GM19035 (cell line): ENCODE data around the gene NOG.

Experiments used
- ATAC-seq: cut with Tn5 transposase; IDR thresholded peaks from one replicate; pipeline ENCODE4 v1.9.1; 2021; ENCODE audit not compliant: unreplicated experiment

Gene NOG

GRCh38 chr17:56596691-56597494 lies 3.4 kb downstream of the NOG start:
- no peak for ATAC-seq

- ATAC-seq: no peak
Measured at GRCh38 chr17:56597495-56597990, 4.0 kb downstream of the NOG start.

DNA sequence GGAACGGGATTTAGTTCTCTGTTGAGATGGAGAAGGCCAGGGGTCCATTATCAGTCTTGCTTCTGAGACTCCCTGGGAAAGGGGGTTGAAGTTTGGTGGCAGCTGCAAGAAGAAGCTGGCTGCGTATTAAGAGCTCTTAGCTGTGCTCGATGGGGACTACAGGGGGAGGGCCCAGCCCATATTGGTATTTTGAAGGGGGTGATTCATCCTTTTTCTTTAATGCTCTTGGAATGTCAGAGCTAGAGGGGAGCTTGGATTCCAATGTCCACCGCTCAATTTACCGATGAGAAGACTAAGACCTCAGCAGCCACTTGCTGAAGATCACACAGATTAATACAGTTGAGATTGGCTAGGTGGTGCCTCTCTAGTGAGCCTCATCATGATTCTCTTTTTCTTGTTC lies 5.0 kb downstream of the NOG start:
- no peak for ATAC-seq

DNA sequence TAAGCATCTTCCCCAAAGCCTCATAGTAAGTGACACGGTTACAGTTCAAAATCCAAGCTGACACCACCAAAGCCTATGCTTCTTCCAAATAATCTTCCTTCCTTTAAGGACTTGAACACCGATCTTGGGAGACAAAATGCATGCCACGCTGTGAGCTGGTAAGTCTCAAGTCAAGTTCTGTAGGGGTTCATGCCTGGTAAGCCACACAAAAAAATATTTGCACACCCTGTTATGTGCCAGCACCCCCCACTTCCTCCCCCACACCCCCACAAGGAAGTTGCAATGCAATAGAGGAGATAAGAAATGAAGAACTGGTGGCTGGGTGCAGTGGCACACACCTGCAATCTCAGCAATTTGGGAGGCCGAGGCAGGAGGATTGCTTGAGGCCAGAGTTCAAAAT lies 5.6 kb downstream of the NOG start:
- ATAC-seq: no peak

- no peak for ATAC-seq
Measured at GRCh38 chr17:56599566-56599965, 6.1 kb downstream of the NOG start.

GRCh38 chr17:56600256-56600655 lies 6.8 kb downstream of the NOG start:
- ATAC-seq: no peak

GRCh38 chr17:56601591-56601990 lies 8.1 kb downstream of the NOG start:
- no peak for ATAC-seq

DNA sequence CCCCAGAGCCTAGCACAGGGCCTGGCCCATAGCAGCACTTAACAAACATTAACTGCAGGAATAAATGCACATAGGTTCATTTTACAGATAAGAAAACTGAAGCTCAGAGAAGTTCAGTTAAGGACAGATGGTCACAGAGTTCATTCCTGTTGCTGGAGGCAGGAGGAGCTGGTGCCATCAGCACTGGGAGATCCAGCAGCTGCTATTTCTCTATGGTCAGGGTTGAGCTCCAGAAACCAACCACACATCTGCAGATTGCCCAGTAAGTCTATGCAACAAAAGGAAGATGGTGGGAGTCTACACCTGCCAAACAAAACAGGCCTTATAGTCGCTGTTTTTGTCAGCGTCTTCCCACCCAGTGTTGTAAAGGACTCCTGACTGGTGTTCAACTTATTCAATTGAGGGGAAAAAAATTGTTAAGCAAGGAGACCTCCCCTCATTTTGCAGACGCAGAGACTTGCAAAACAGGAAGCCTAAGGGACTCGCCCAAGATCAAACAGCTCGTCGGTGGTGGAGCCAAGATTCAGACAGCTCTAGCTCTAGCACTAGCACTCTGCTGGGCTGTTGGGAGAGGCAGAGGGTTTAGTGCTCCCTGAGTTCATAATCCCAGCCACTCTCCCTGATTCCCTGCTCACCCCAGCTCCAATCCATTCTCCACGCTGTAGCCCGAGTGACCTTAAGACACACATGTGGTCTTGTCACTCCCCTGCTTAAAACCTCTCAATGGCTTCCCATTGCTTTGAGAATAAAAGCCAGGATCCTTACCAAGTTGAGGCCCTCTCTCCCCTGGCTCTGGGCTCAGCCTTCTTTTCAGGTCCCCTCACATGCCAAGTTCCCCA lies 9.0 kb downstream of the NOG start:
- no peak for ATAC-seq

- ATAC-seq: no peak
Measured at GRCh38 chr17:56603486-56604238, 10.2 kb downstream of the NOG start.

DNA sequence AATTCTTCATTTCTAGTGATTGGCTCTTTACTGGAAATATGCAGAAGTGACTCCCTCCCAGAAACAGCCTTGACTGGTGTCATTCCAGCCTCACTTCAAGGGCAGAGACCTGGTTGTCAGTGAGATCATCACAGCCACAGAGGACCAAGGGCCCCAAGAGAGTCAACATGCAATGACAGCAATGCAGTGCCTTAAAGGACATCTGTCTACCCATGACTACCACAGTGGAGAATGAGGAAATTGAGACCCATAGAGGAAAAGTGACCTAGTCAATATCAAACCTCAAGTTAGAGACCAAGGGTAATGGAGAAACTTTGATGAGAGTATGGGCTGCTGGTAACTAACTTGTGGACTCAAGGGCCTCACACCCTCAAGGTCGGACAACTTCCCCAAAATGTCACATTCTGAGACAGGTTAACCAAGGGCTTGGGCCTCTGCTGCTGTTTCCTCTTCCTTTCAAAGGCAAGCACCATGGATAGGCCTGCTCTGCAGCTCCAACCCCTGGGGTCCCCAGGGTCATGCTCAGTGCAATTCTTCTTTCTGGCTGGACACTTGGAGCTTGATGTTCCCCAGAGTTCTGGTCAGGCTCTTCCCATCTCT lies 11.3 kb downstream of the NOG start:
- ATAC-seq: no peak

DNA sequence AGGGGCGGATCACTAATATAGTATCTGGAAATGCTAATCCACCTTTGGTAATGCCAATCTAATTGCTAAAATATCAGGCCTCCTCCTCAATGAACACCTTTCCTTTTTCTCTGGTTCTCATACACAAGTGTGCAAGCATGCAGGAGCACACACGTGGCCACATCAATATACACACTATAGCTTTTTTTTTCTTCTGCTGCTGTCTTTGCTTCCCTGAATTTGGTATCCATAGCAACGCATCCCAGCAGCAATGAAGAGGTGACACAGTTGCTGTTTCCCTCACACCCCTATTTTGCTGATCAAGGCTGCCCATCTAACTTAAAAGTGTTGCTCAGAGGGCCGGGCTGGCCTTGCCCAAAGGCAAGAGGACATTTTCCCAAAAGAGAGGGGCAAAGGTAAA lies 15.4 kb downstream of the NOG start:
- no peak for ATAC-seq

DNA sequence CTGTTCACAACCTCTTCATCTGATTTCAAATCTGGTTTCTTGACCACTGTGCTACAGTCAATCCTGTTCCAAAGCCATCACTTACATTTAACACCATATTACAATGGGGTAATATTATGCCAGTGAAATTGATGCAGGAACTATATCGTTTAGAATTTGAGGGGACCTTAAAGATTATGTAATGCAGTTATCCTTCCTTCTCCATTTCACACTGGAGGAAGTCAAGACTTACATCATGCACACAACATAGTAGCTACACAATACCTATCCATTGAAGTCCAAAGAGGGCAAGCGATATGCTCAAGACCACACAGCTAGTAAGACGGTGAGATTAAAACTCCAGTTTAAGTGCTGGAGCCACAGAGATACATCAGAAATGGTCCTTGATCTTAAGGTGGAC lies 16.8 kb downstream of the NOG start:
- ATAC-seq: no peak

- no peak for ATAC-seq
Measured at GRCh38 chr17:56613131-56613530, 19.6 kb downstream of the NOG start.

GRCh38 chr17:56614522-56614921 lies 21.0 kb downstream of the NOG start:
- ATAC-seq: no peak

DNA sequence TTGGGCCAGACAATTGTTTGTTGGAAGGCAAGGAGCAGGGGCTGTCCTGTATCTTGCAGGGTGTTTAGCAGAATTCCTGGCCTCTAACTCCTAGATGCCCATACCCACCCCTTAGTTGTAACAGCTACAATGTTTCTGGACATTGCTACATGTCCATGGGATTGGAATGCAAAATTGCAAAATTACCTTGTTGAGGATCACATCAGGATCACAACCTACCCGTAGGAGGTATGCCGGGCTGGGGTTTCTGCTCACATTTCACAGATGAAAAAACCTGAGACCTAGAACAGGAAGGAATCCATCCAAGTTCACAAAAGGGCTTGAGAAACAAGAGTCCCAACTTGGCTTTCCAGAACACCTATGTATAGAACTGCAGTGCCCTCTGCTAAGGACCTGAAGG lies 22.7 kb downstream of the NOG start:
- no peak for ATAC-seq

GRCh38 chr17:56623383-56623782 lies 29.9 kb downstream of the NOG start:
- no peak for ATAC-seq

DNA sequence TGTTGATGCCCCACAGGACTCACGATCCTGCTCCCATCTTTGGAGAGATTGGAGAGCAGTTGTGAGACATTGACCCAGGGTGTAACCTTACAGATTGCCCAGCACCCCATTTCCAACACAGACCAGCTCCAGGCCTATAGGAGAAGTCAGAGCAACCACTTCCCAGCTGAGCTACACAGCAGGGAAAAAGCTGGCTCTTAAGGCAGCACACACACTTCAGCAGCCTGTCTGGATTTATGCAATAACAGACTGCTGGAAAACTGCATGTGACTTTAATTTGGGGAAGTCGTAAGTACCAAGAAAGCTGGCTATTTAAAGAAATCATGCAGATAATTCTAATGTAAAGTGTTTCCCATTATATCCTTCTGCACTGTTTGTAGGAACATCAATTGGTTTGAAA lies 30.8 kb downstream of the NOG start:
- no peak for ATAC-seq

DNA sequence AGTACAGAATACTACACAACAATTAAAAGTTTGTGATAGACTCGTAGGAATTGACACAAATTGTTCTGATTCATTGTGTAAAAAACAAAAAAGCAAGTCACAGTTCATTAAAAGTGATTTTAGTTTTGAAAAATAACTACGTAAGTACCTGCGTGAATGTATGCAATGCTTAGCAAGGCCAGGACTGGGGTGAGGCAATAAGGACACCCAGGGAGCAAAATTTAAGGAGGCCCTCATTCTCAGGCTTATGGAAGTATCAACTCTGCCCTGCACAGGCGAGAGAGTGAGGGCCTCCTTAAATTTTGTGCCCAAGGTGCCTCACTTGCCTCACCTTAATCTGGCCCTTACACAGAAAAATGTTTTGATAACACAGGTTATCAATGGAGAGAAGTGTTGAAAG lies 31.4 kb downstream of the NOG start:
- ATAC-seq: no peak

DNA sequence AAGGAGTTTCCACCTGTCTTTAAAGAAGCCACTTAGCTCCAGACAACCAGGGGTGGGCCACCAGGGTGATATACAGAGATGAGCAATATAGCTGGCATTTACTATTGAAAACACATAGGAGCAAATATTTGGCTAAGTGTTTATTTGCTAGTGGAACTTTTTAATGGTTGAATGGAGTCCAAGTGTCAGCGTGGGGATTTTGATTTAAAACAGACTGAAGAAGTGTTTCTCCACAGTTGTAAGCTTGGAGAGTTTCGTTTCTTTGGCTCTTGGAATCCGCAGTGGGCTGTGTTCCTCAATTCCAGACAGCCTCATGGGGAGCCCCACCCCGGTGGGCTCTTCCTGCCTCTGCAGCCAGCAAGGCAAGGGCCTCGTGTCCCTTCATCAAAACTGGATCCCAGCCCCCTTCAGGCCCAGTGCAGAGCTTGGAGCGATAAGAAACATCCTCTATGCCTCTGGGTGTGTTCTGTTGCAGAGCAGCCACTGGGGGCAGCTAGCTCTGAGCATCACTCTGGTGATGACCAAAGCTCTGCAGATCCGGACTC lies 36.1 kb downstream of the NOG start:
- ATAC-seq: no peak

- ATAC-seq: no peak
Measured at GRCh38 chr17:56630202-56630601, 36.7 kb downstream of the NOG start.

GRCh38 chr17:56633681-56634080 lies 40.2 kb downstream of the NOG start:
- no peak for ATAC-seq
